Ramos (cell line): ENCODE data around the gene C5orf63.
"Not testable (repeated sequence)": the region's sequence is repeated elsewhere in the genome, so short reads cannot be mapped to it uniquely, and the experiment has no call there.

Experiments
- in situ Hi-C: fragments of 300-500 bp; cut with MboI; formaldehyde crosslinking; loops from one replicate; pipeline ENCODE4 v1.14.3; 2022; ENCODE audit warnings: low sequenced_read_pairs; ENCODE audit not compliant: unreplicated experiment

C5orf63 gene

GRCh38 chr5:127072861-127073846, at the start of gene C5orf63:
TSS of gene C5orf63 (minus strand) at chr5:127073502. CDS start at chr5:127058995, 14,507 bp downstream.
- in situ Hi-C loops, result no loop called here

- in situ Hi-C loops, result no loop called here
Observed at GRCh38 chr5:127112347-127112864, 39.1 kb upstream of the C5orf63 start.

- in situ Hi-C loops, result no loop called here
Observed at GRCh38 chr5:127111112-127111511, 37.8 kb upstream of the C5orf63 start.

- in situ Hi-C loops, result not testable (repeated sequence)
Observed at GRCh38 chr5:127108624-127109260, 35.4 kb upstream of the C5orf63 start.

GRCh38 chr5:127101935-127102334, 28.6 kb upstream of the C5orf63 start:
- in situ Hi-C loops, result no loop called here

- in situ Hi-C loops, result no loop called here
Observed at GRCh38 chr5:127101533-127101932, 28.2 kb upstream of the C5orf63 start.

- in situ Hi-C loops, result no loop called here
Observed at GRCh38 chr5:127098241-127098640, 24.9 kb upstream of the C5orf63 start.

GRCh38 chr5:127097278-127097677, 24.0 kb upstream of the C5orf63 start:
- in situ Hi-C loops, result no loop called here

- in situ Hi-C loops, result no loop called here
Observed at GRCh38 chr5:127096328-127096993, 23.2 kb upstream of the C5orf63 start.

GRCh38 chr5:127094161-127094814, 21.0 kb upstream of the C5orf63 start:
- in situ Hi-C loops, result no loop called here

- in situ Hi-C loops, result no loop called here
Observed at GRCh38 chr5:127092690-127093089, 19.4 kb upstream of the C5orf63 start.

GRCh38 chr5:127089191-127089590, 15.9 kb upstream of the C5orf63 start:
- in situ Hi-C loops, result no loop called here

GRCh38 chr5:127088251-127088650, 14.9 kb upstream of the C5orf63 start:
- in situ Hi-C loops, result no loop called here

GRCh38 chr5:127086589-127086988, 13.3 kb upstream of the C5orf63 start:
- in situ Hi-C loops, result no loop called here

GRCh38 chr5:127085796-127086195, 12.5 kb upstream of the C5orf63 start:
- in situ Hi-C loops, result no loop called here

GRCh38 chr5:127085371-127085770, 12.1 kb upstream of the C5orf63 start:
- in situ Hi-C loops, result no loop called here

GRCh38 chr5:127084656-127085055, 11.4 kb upstream of the C5orf63 start:
- in situ Hi-C loops, result no loop called here

- in situ Hi-C loops, result no loop called here
Observed at GRCh38 chr5:127083711-127084110, 10.4 kb upstream of the C5orf63 start.

- in situ Hi-C loops, result no loop called here
Observed at GRCh38 chr5:127079994-127080491, 6.7 kb upstream of the C5orf63 start.

- in situ Hi-C loops, result no loop called here
Observed at GRCh38 chr5:127077366-127077765, 4.1 kb upstream of the C5orf63 start.
